Activated CD4-positive, alpha-beta T cell treated with anti-CD3 and anti-CD28 coated beads, Interleukin-2, Interleukin-6, amounts not matched to agents 100 ng/mL and 50 ng/mL, durations not matched to agents 16 hours and 8 hours (primary cell): Measurements from ENCODE around the gene FAM13A.
"Not testable (repeated sequence)": the region's sequence is repeated elsewhere in the genome, so short reads cannot be mapped to it uniquely, and the experiment has no call there.

ENCODE experiments used
- DNase-seq: peaks from one replicate; pipeline ENCODE4 v3.0.0-alpha.2; 2020

Gene FAM13A

GRCh38 chr4:88955580-88956380, 101.2 kb downstream of the FAM13A start:
- DNase-seq = no peak

GRCh38 chr4:88953400-88953799, 103.6 kb downstream of the FAM13A start:
- DNase-seq = no peak

- DNase-seq = no peak
These were observed 104.9 kb downstream of the FAM13A start for GRCh38 chr4:88952081-88952480.

GRCh38 chr4:88949605-88950004, 107.4 kb downstream of the FAM13A start:
- no peak for DNase-seq

GRCh38 chr4:88940506-88940905, 116.5 kb downstream of the FAM13A start:
- no peak for DNase-seq

GRCh38 chr4:88939697-88940096, 117.3 kb downstream of the FAM13A start:
- no peak for DNase-seq

GRCh38 chr4:88938138-88938537, 118.8 kb downstream of the FAM13A start:
- no peak for DNase-seq

- no peak for DNase-seq
These were observed 119.9 kb downstream of the FAM13A start for GRCh38 chr4:88937081-88937480.

GRCh38 chr4:88933414-88934160, 123.4 kb downstream of the FAM13A start:
- DNase-seq = no peak

- no peak for DNase-seq
These were observed 128.1 kb downstream of the FAM13A start for GRCh38 chr4:88928852-88929251.

- DNase-seq = no peak
These were observed 129.6 kb downstream of the FAM13A start for GRCh38 chr4:88927420-88927819.

GRCh38 chr4:88919056-88919455, 137.9 kb downstream of the FAM13A start:
- no peak for DNase-seq

GRCh38 chr4:88913181-88913580, 143.8 kb downstream of the FAM13A start:
- not testable (repeated sequence) for DNase-seq

GRCh38 chr4:88911246-88912212, 145.5 kb downstream of the FAM13A start:
- DNase-seq = peak; percentile 9

- no peak for DNase-seq
These were observed 146.9 kb downstream of the FAM13A start for GRCh38 chr4:88910101-88910500.

GRCh38 chr4:88908521-88908920, 148.5 kb downstream of the FAM13A start:
- no peak for DNase-seq

- no peak for DNase-seq
These were observed 149.0 kb downstream of the FAM13A start for GRCh38 chr4:88908003-88908402.

GRCh38 chr4:88907478-88907877, 149.5 kb downstream of the FAM13A start:
- DNase-seq = no peak

GRCh38 chr4:88904240-88904639, 152.7 kb downstream of the FAM13A start:
- DNase-seq = not testable (repeated sequence)

GRCh38 chr4:88900432-88900831, 156.6 kb downstream of the FAM13A start:
- no peak for DNase-seq

- no peak for DNase-seq
These were observed 159.2 kb downstream of the FAM13A start for GRCh38 chr4:88897752-88898151.

- DNase-seq = no peak
These were observed 159.8 kb downstream of the FAM13A start for GRCh38 chr4:88897180-88897579.

GRCh38 chr4:88893961-88894360, 163.0 kb downstream of the FAM13A start:
- no peak for DNase-seq
